ENCODE results near the gene HOXB4. TPM values are rescaled to one million over a fixed set of nuclear protein-coding genes. Genes with fewer than 3 reads are reported as not detected.

HOXB4 gene
- polyA plus RNA-seq, 1 of the 3 experiments (the other 2 are of a cell fraction): 0.03 TPM

DNA sequence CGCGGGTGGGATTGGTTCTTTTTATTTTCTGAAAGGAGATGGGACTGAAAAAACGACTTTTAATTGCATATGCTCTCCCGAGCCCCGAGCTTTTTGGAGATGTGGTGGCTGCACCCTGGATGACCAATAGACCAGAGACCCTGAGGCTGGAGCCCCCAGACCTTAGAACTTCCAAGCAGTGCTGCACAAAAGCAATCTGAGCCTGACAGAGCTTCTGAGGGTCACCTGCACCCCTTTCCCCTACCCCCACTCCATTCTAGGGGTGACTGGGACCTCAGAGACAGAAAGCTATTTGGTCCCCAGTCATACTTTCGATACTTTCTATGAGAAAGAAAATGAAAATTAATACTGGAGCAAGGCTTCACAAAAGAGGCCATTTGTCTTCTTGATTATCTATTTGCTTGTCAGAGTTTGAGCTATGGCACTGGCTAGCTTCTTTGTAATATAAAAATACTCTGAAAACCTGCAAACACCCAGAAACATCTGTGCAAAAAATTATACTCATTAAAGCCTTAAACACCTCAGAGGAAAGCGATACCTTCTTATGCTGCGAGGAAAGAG lies 3.6 kb downstream of the HOXB4 start:
- Histone ChIP-seq H2AFZ (ENCODE audit: low read depth) (no peak overlapping the region), H3K9me2 (no peaks in the 10 kb centered on the region), H3K36me3 (replicated peaks in 1 of 2; ENCODE audit: control insufficient read depth in 1 of 2, insufficient read depth in 2 of 2, low read length in 1 of 2) (no peaks in the 10 kb centered on the region), H3K27me3 (ENCODE audit: insufficient read depth) (peaks cover 94% of the 10 kb centered on the region), H3F3A (replicated peaks; ENCODE audit: insufficient read depth) (no peaks in the 10 kb centered on the region), H3K4me1 (ENCODE audit: control insufficient read depth in 1 of 2, insufficient read depth in 2 of 2, low read depth in 1 of 2, low read length in 1 of 2) (no peaks in the 10 kb centered on the region; a peak in 1 of 4 replicates), H3K79me2 (ENCODE audit: insufficient read depth) (no peaks in the 10 kb centered on the region), H3K27ac (ENCODE audit: low read depth in 2 of 2, low read length in 1 of 2) (no peak overlapping the region), H3K4me3 (ENCODE audit: low read depth in 2 of 2, low read length in 1 of 2) (no peak overlapping the region), H3K4me2 (no peak overlapping the region), H3K9me3 (no peaks in the 10 kb centered on the region), H4K20me1 (ENCODE audit: insufficient read depth) (0 out of 2 replicates have a peak, but pooled peaks cover 5% of the 10 kb centered on the region), H3K9ac (no peak overlapping the region)
- CTCF ChIA-PET: interaction anchor here (1.0 to 1.6 kb wide), 6 partner anchors 18 to 266 kb away, joined by 3 to 6 read pairs (median 4); no protein-coding TSS in a partner anchor
- TF ChIP-seq EZH2phosphoT487 (IDR thresholded peaks at IDR 0.05; ENCODE audit: borderline replicate concordance, low read depth): no peak
- no peak for TF ChIP-seq FOXM1 (IDR thresholded peaks at IDR 0.05; ENCODE audit: low read depth)
- TF ChIP-seq TAF1 (IDR thresholded peaks at IDR 0.05; ENCODE audit: borderline replicate concordance, low read depth, low read length): no peak
- no peak for TF ChIP-seq TCF12 (IDR thresholded peaks at IDR 0.05)
- no peak for TF ChIP-seq PBX3 (IDR thresholded peaks at IDR 0.05)
- TF ChIP-seq SIN3A (IDR thresholded peaks at IDR 0.05; ENCODE audit: borderline replicate concordance, low read depth, low read length): no peak
- TF ChIP-seq FOSL2 (IDR thresholded peaks at IDR 0.05; ENCODE audit: borderline replicate concordance, low read depth): no peak
- TF ChIP-seq USF1 (IDR thresholded peaks at IDR 0.05; ENCODE audit: borderline replicate concordance, low read depth): no peak
- no peak for TF ChIP-seq ELF1 (IDR thresholded peaks at IDR 0.05)
- TF ChIP-seq, protein P1, sequence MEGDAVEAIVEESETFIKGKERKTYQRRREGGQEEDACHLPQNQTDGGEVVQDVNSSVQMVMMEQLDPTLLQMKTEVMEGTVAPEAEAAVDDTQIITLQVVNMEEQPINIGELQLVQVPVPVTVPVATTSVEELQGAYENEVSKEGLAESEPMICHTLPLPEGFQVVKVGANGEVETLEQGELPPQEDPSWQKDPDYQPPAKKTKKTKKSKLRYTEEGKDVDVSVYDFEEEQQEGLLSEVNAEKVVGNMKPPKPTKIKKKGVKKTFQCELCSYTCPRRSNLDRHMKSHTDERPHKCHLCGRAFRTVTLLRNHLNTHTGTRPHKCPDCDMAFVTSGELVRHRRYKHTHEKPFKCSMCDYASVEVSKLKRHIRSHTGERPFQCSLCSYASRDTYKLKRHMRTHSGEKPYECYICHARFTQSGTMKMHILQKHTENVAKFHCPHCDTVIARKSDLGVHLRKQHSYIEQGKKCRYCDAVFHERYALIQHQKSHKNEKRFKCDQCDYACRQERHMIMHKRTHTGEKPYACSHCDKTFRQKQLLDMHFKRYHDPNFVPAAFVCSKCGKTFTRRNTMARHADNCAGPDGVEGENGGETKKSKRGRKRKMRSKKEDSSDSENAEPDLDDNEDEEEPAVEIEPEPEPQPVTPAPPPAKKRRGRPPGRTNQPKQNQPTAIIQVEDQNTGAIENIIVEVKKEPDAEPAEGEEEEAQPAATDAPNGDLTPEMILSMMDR (IDR thresholded peaks at IDR 0.05): no peak
- POLR2A ChIA-PET: no interaction called here
- no peak for DNase-seq
- WGBS (ENCODE audit: low lambda C conversion rate): 16% methylated on average over 8 of the region's 8 CpGs

DNA sequence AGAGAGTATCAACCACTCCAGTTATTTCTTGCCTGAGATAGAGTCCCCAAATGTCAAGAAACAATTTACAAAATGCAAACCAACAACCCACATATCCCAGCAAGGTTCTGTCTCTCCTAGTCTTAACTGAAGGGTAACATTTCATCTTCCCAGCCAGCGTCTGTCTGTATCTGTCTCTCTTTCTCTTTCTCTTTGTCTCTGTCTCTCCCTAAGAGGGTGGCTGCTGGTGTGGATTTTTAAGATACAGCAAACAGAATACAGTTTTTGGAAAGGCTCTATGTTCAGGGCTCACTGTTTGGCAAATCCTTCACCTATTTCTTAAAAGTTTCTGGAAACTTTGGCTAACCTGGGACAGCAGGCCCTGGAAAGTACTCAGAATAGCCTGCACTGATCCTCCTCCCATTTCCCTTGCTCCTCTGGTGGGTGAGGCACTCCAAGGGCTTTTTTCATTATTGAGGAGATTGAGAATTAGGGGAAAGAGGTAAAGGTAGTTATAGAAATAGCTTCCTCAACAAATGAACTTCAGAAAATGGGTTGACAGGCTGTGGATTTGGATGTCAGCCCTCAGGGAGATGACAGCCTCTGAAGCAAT lies 6.2 kb downstream of the HOXB4 start:
- H3K27ac ChIP-seq (ENCODE audit: low read depth in 2 of 2, low read length in 1 of 2): no peak overlapping the region
- no peak overlapping the region for H3K4me2 ChIP-seq
- no peak for TF ChIP-seq RXRA (IDR thresholded peaks at IDR 0.05; ENCODE audit: borderline replicate concordance, low read depth)
- TF ChIP-seq USF2 (IDR thresholded peaks at IDR 0.05; ENCODE audit: borderline replicate concordance, low read depth, low read length): no peak
- H3K27me3 ChIP-seq (ENCODE audit: insufficient read depth): peaks cover 100% of the 10 kb centered on the region
- H3K9me2 ChIP-seq: no peaks in the 10 kb centered on the region
- H3K9me3 ChIP-seq: no peaks in the 10 kb centered on the region
- H3K79me2 ChIP-seq (ENCODE audit: insufficient read depth): no peaks in the 10 kb centered on the region
- ChIA-PET CTCF (no interaction called here), POLR2A (no interaction called here)
- H2AFZ ChIP-seq (ENCODE audit: low read depth): no peak overlapping the region
- no peak overlapping the region for H3K9ac ChIP-seq
- H3K4me3 ChIP-seq (ENCODE audit: low read depth in 2 of 2, low read length in 1 of 2): no peak overlapping the region
- H3F3A ChIP-seq (replicated peaks; ENCODE audit: insufficient read depth): no peaks in the 10 kb centered on the region
- no peaks in the 10 kb centered on the region for H3K36me3 ChIP-seq (replicated peaks in 1 of 2; ENCODE audit: control insufficient read depth in 1 of 2, insufficient read depth in 2 of 2, low read length in 1 of 2)
- WGBS (ENCODE audit: low lambda C conversion rate): 26% methylated on average over 1 of the region's 1 CpG
- H4K20me1 ChIP-seq (ENCODE audit: insufficient read depth): 0 out of 2 replicates have a peak, but pooled peaks cover 6% of the 10 kb centered on the region
- H3K4me1 ChIP-seq (ENCODE audit: control insufficient read depth in 1 of 2, insufficient read depth in 2 of 2, low read depth in 1 of 2, low read length in 1 of 2): no peaks in the 10 kb centered on the region; a peak in 1 of 4 replicates
- no peak for DNase-seq

Measured in SK-N-SH (cell line).